Measurements from ENCODE around the gene POTEF.
"Not testable (repeated sequence)": the region's sequence is repeated elsewhere in the genome, so short reads cannot be mapped to it uniquely, and the experiment has no call there.

Gene POTEF

DNA sequence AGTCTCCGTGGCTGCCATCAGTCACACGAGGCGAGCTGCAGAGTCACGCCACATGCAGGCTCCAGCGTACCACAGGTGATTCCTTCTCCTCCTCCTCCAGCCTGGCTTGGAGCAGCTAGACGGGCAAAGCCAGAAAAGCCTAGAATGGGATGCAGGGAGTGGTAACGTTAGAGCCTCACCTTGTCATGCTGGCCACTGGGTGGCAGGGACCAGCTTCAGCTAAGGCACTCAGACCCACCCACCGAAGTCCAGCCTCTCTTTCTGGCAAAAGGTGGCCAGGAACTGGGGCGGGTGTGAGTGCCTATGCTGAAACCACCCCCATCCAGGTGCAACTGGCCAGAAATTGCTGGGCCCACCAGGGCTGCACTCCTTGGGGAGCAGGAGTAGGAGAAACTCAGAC lies 1.3 kb downstream of the POTEF start:
- DNase-seq = not testable (repeated sequence)

DNA sequence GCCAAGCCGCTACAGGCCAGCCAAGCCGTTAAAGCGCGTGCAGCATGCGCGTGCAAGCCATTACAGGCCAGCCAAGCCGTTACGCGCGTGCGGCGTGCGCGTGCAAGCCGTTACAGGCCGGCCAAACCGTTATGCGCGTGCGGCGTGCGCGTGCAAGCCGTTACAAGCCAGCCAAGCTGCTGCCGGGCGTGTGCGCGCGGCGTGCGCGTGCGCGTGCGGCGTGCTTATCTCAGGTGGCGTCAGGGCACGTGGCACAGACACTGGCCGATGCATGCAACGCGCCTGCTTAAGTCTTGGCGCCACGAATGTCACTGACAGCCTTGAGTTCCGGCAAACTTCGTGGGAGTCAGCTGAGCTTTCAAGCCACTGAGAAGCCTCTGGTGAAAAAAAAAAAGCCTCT lies 8.1 kb downstream of the POTEF start:
- DNase-seq = not testable (repeated sequence)

DNA sequence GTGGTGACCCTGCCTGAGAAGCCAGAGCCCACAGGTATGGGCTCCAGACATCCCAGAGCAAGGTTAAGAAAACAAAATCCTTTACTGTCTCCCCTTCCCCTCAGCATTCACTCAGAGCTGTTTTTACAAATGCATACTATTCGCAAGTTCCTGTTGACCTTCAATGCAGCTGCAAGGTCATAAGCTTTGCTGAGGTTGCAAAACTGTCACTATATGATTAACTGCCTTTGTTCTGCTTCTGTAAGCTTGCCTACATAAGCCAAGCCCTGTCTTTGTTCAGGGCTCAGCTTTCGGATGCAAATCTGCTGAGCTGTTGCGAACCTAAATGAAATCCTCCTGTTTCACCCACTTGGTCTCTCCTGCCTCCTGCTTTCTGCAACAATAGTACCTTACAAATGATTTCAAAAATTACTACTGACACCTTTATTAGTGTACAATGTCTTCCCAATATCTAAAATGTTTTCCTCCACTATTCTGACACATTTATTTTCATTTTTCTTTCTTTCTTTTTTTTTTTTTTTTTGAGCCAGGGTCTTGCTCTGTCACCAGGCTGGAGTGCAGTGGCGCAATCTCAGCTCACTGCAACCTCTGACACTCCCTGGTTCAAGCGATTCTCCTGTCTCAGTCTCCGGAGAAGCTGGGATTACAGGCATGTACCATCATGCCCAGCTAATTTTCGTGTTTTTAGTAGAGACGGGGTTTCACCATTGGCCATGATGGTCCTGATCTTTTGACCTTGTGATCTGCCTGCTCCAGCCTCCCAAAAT lies 26.2 kb downstream of the POTEF start:
- DNase-seq = not testable (repeated sequence)

DNA sequence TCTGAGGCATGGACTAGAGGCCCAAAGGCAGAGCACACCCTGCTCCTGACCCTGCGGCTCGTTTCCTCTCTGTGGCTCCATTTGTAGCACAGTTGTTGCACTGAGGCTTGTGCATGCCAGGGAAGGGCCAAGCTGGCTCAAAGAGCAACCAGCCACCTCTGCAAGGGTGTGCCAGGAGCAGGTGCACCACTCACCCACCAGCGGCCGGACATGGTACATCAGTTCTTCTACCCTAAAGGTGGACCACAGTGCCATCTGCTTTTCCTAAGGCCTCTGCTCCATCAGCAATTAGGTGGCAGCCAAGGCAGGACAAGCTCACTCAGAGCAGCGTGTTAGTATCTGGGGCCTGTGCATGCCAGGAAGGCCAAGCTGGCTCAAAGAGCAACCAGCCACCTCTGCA lies 66.4 kb downstream of the POTEF start:
- not testable (repeated sequence) for DNase-seq

DNA sequence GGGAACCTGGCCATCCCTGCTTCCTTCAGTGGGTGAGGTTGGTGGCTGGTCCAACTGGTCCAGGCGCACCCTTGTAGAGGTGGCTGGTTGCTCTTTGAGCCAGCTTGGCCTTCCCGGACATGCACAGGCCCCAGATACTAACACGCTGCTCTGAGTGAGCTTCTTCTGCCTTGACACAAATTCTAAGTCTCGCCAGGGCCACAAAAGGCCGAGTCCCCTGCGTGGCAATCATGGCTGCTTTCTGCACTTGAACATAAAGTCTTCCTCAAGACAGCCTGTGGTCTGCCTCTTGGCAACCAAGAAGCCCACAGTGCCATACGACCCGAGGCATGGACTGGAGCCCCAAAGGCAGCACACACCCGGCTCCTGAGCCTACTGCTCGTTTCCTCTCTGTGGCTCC lies 69.0 kb downstream of the POTEF start:
- not testable (repeated sequence) for DNase-seq

DNA sequence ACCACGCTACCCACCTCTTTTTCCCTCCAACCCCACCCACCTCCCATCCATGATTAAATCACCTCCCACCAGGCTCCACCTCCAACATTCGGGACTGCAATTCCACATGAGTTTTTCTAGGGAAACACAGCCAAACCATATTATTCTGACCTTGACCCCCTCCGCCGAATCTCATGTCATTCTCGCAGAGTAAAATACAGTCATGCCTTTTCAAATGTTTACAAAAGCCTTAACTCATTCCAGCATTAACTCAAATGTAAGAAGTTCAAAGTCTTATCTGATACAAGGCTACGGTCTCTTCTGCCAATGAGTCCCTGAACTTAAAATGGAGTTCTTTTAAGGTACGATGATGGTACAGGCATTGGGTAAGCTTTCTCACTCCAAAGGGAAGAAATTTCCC lies 72.7 kb downstream of the POTEF start:
- not testable (repeated sequence) for DNase-seq

DNA sequence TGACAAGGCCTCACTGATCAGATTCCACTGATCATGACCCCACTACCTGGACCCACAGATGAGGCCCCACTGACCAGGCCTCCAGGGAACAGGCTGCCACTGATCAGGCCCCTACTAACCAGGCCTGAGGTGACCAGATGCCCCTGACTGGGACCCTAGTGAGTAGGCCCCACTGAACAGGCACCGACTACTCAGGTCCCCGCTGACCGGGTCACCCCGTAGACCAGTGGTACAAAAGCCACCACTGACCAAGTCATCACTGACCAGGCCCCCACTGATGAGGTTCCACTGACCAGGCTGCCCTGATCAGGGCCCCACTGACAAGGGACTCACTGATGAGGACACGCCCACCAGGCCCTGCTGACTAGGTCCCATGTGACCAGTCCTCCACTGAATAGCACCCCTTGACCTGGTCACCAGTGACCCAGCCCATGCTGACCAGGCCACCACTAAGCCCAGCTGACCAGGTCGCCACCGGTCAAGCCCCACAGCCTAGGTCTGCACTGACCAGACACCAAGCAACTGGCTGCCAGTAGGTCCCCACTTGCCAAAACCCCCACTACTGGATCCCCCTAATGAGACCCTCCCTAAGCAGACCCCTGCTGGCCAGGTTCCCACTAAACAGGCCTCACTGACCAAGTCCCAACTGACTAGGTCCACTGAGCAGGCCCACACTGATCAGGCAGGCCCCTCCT lies 75.7 kb downstream of the POTEF start:
- not testable (repeated sequence) for DNase-seq

DNA sequence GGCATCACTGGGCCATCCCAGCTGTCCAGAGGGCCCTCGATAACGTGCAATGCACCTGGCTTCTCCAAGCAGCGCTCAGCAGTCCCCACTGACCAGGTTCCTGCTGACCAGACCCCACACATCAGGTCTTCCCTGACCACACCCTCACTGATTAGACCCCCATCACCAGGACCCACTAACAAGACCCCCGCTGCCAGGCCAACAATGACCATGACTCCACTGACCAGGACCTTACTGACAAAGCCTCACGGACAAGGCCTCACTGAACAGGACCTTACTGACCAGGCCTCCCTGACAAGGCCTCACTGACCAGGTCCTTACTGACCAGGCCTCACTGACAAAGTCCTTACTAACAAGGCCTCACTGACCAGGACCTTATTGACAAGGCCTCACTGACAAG lies 76.6 kb downstream of the POTEF start:
- not testable (repeated sequence) for DNase-seq

DNA sequence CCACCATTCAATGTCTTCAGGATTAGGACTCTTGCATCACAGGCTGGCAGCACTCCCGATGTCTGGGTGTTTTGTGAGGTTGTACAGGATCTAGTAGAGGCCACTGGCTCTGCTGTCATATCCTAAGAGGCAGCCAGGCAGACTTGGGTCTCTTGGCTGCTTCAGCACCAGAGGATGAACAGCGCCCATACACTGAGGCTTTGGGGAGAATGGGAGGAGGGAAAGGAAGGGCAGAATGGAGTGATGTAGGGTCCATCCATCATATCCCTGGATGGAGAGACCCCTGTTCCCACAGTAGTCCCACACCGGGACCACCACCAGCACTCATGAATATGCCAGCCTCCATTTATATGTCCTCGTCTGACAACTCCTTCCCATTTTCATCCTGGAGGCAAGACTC lies 80.6 kb downstream of the POTEF start:
- DNase-seq = not testable (repeated sequence)

DNA sequence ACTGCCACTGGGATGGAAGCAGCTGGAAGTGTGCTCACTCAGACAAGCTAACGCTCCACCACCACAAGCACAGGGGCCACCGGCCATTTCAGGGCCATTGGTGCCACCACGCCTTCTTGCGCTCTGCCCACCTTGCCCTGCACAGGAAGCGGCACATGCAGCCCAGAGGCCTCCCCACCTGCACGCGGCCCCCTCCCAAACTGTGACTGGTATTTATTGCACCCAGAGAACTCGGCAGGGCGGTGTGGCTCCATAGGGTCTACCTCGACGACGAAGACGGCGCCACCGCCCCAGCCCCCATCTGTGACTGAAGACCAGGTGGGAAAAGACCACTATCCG lies 90.8 kb downstream of the POTEF start:
- DNase-seq = not testable (repeated sequence)

DNA sequence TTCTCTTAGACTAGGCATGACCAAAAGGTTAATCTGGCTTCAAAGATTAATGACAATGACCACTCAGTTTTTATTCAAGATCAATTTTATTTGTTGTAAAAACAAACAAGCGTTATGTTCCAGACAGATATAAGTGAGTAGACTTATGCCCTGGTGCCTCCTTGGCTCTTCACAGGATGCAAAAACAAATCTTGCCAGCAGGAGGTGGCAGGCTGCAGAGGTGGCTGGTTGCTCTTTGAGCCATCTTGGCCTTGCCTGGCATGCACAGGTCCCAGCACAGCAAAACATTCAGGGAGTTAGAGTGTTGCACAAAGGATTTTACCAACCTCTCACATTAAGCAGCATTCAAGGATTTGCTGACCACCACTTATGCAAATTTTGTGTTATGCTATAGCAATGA lies 103.1 kb downstream of the POTEF start:
- not testable (repeated sequence) for DNase-seq
